GM23338 (cell line): Measurements from ENCODE around the gene CTSW.

ENCODE experiments used
- CREB1 ChIP-seq: fragments of 250-450 bp; sonication (Bioruptor Pico); IDR thresholded peaks from 2 replicates; pipeline ENCODE4 v1.5.0; 2020; ENCODE audit warnings: low read depth, mild to moderate bottlenecking, moderate library complexity
- EZH2 ChIP-seq: fragments of 200-600 bp; sonication (generic); IDR thresholded peaks from one replicate; pipeline ENCODE4 v1.8.0; 2017; ENCODE audit warnings: antibody characterized with exemption, mild to moderate bottlenecking, low read depth; ENCODE audit not compliant: unreplicated experiment
- EZH2phosphoT487 ChIP-seq: fragments of 200-600 bp; sonication (generic); IDR thresholded peaks from one replicate; pipeline ENCODE4 v1.8.1; 2018; ENCODE audit warnings: antibody characterized with exemption; ENCODE audit not compliant: unreplicated experiment
- JUNB ChIP-seq: IDR thresholded peaks from one replicate; pipeline ENCODE4 v1.6.1; 2016; ENCODE audit warnings: antibody characterized with exemption; ENCODE audit not compliant: unreplicated experiment
- NANOG ChIP-seq: IDR thresholded peaks from 2 replicates; pipeline ENCODE4 v1.6.1; 2016; ENCODE audit warnings: antibody characterized with exemption, borderline replicate concordance
- POLR2AphosphoS5 ChIP-seq: IDR thresholded peaks from 2 replicates; pipeline ENCODE4 v1.6.1; 2016; ENCODE audit warnings: antibody characterized with exemption, low read depth
- STAT1 ChIP-seq: IDR thresholded peaks from one replicate; pipeline ENCODE4 v1.6.1; 2016; ENCODE audit warnings: antibody characterized with exemption; ENCODE audit not compliant: unreplicated experiment
- ZNF114 ChIP-seq: fragments of 250-450 bp; sonication (Bioruptor Pico); IDR thresholded peaks from 2 replicates; pipeline ENCODE4 v1.5.0; 2020; ENCODE audit warnings: mild to moderate bottlenecking, moderate library complexity
- ZNF331 ChIP-seq: fragments of 250-450 bp; sonication (Bioruptor Pico); IDR thresholded peaks from 2 replicates; pipeline ENCODE4 v1.5.0; 2020; ENCODE audit warnings: low read depth, mild to moderate bottlenecking, moderate library complexity
- TF ChIP-seq, protein P1 (sequence below), 2 experiments: fragments of 200-600 bp in 1 of 2; sonication (generic) in 1 of 2; conservative IDR thresholded peaks; 2 replicates each; pipeline versions ENCODE4 v1.5.1 to v1.6.1; 2016 to 2017; ENCODE audit warnings: antibody characterized with exemption in 2 of 2, low read depth in 2 of 2, mild to moderate bottlenecking in 2 of 2, moderate library complexity in 1 of 2
- TF ChIP-seq, protein P2 (sequence below): IDR thresholded peaks from 2 replicates; pipeline ENCODE4 v1.6.1; 2016; ENCODE audit warnings: antibody characterized with exemption
- TF ChIP-seq, protein P3 (sequence below): IDR thresholded peaks from one replicate; pipeline ENCODE4 v1.6.1; 2018; ENCODE audit warnings: antibody characterized with exemption; ENCODE audit not compliant: unreplicated experiment

DNA sequence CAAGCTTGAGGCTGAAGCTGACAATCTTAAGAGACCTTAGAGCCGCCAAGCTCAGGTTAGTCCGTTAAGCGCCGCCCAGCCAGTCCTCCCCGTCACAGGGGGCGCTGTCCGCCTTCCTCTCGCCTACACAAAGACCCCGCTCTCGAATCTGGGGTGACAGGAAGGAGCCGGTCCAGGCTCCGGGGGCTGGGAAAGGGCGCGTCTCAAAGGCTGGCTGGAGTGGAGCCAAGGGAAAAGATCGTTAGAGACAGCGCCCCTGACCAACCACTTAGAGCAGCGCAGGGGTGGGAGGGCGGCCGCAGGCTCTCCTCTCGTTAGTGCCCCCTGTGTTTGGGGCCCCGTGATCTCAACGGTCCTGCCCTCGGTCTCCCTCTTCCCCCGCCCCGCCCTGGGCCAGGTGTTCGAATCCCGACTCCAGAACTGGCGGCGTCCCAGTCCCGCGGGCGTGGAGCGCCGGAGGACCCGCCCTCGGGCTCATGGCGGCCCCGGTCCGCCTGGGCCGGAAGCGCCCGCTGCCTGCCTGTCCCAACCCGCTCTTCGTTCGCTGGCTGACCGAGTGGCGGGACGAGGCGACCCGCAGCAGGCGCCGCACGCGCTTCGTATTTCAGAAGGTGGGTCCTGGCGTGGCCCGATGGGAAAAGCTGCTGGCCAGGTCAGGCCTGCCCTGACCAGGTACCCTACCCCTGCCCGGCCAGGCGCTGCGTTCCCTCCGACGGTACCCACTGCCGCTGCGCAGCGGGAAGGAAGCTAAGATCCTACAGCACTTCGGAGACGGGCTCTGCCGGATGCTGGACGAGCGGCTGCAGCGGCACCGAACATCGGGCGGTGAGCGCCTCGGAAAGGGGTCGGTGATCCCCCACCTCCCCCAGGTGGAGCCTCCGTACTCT is 19.1 kb upstream of the CTSW start, which contains the start of gene MUS81:
- TF ChIP-seq, protein P1, sequence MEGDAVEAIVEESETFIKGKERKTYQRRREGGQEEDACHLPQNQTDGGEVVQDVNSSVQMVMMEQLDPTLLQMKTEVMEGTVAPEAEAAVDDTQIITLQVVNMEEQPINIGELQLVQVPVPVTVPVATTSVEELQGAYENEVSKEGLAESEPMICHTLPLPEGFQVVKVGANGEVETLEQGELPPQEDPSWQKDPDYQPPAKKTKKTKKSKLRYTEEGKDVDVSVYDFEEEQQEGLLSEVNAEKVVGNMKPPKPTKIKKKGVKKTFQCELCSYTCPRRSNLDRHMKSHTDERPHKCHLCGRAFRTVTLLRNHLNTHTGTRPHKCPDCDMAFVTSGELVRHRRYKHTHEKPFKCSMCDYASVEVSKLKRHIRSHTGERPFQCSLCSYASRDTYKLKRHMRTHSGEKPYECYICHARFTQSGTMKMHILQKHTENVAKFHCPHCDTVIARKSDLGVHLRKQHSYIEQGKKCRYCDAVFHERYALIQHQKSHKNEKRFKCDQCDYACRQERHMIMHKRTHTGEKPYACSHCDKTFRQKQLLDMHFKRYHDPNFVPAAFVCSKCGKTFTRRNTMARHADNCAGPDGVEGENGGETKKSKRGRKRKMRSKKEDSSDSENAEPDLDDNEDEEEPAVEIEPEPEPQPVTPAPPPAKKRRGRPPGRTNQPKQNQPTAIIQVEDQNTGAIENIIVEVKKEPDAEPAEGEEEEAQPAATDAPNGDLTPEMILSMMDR (conservative IDR thresholded peaks at IDR 0.05; ENCODE audit: low read depth in 2 of 2), result peak; percentile 82 to 86
- no peak for TF ChIP-seq EZH2phosphoT487
- TF ChIP-seq EZH2, result no peak
- TF ChIP-seq, protein P2, sequence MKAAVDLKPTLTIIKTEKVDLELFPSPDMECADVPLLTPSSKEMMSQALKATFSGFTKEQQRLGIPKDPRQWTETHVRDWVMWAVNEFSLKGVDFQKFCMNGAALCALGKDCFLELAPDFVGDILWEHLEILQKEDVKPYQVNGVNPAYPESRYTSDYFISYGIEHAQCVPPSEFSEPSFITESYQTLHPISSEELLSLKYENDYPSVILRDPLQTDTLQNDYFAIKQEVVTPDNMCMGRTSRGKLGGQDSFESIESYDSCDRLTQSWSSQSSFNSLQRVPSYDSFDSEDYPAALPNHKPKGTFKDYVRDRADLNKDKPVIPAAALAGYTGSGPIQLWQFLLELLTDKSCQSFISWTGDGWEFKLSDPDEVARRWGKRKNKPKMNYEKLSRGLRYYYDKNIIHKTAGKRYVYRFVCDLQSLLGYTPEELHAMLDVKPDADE, result peak; percentile 89
- no peak for TF ChIP-seq STAT1
- TF ChIP-seq JUNB, result no peak
- peak; percentile 59; the same call in 1 of the 2 replicates for TF ChIP-seq POLR2AphosphoS5
- TF ChIP-seq, protein P3, sequence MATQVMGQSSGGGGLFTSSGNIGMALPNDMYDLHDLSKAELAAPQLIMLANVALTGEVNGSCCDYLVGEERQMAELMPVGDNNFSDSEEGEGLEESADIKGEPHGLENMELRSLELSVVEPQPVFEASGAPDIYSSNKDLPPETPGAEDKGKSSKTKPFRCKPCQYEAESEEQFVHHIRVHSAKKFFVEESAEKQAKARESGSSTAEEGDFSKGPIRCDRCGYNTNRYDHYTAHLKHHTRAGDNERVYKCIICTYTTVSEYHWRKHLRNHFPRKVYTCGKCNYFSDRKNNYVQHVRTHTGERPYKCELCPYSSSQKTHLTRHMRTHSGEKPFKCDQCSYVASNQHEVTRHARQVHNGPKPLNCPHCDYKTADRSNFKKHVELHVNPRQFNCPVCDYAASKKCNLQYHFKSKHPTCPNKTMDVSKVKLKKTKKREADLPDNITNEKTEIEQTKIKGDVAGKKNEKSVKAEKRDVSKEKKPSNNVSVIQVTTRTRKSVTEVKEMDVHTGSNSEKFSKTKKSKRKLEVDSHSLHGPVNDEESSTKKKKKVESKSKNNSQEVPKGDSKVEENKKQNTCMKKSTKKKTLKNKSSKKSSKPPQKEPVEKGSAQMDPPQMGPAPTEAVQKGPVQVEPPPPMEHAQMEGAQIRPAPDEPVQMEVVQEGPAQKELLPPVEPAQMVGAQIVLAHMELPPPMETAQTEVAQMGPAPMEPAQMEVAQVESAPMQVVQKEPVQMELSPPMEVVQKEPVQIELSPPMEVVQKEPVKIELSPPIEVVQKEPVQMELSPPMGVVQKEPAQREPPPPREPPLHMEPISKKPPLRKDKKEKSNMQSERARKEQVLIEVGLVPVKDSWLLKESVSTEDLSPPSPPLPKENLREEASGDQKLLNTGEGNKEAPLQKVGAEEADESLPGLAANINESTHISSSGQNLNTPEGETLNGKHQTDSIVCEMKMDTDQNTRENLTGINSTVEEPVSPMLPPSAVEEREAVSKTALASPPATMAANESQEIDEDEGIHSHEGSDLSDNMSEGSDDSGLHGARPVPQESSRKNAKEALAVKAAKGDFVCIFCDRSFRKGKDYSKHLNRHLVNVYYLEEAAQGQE, result no peak
- TF ChIP-seq ZNF331 (CRISPR knock-in tag), result no peak
- TF ChIP-seq CREB1, result 0 out of 2 replicates have a peak, but pooled peaks have one; percentile 26
- TF ChIP-seq NANOG, result no peak
- no peak for TF ChIP-seq ZNF114 (CRISPR knock-in tag)
